AG04449 (cell line): ENCODE data around the gene GPR146.

Source experiments
- CTCF ChIA-PET: fragments of 350-600 bp; formaldehyde crosslinking; extraction: SDS; loops from one replicate; lab custom pipeline; 2021; ENCODE audit warnings: antibody characterized with exemption; lab: Yijun Ruan, JAX
- POLR2A ChIA-PET: fragments of 400-600, 350-600 bp; formaldehyde crosslinking; extraction: SDS; loops from one replicate; lab custom pipeline; 2020; ENCODE audit warnings: antibody characterized with exemption, inconsistent platforms; lab: Yijun Ruan, JAX
- DNase-seq: peaks from one replicate; pipeline ENCODE4 v3.0.0-alpha.2; 2010; ENCODE audit warnings: low read depth, low spot score
- H3K4me3 ChIP-seq: 2 replicates; pipeline ENCODE4 v1.5.1; 2011; ENCODE audit warnings: low read depth, mild to moderate bottlenecking, control low read depth, low read length
- CTCF ChIP-seq: IDR thresholded peaks from one replicate; pipeline ENCODE4 v1.5.1; 2011; ENCODE audit warnings: mild to moderate bottlenecking, moderate library complexity, low read length, control low read depth, inconsistent platforms; ENCODE audit not compliant: insufficient read depth; ENCODE audit errors: missing control alignments

The GPR146 gene

DNA sequence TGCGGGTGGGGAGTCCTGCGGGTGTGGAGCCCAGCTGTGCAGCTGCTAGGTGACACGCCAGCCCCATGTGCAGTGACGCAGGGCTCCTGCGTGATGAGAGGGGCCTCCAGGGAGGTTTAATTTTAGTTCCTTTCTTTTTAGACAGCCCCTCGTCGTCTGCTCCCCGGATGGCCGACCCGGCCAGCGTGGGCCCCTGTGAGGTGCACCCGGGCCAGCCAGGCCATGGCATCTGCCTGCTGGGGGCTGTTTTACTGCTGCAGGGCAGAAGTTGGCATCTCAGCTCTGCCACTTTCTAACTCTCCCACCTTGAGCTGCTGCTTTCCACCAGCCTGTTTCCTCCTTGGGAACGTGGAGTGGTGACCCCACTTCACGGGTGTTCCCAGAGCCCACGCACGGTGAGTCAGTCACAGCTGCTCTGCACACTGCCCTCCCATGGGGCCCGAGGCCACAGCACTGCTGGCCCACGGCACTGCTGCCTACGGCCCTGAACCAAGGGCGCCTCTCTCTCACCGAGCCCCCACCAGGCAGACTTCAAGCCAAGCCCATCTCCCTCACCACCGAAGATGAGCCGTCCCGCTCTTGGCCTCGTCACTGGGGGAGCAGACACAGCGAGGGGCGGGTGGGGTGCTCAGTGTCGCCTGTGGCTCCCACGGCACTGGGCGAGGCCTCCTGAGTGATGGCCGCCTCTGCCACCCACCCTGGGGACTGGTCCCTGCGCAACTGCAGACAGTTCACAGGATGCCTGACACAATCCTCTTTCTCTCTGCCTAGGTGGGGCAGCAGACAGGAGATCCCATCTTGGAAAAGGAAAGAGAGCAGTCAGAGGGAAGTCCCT is 40.1 kb upstream of the GPR146 start:
- ChIA-PET CTCF (interaction anchor here (1.4 to 3.2 kb wide), 2 partner anchors 11 to 16 kb away, joined by 6 to 34 read pairs; no protein-coding TSS in a partner anchor), POLR2A (no interaction called here)
- no peak overlapping the region for H3K4me3 ChIP-seq
- no peak for TF ChIP-seq CTCF
- no peak for DNase-seq

- POLR2A ChIA-PET, result no interaction called here
- no peak for TF ChIP-seq CTCF
- H3K4me3 ChIP-seq, result no peak overlapping the region
- no peak for DNase-seq
- CTCF ChIA-PET, result interaction anchor here (0.9 to 3.2 kb wide), 5 partner anchors 12 to 137 kb away, joined by 3 to 34 read pairs (median 6); no protein-coding TSS in a partner anchor
These were observed 39.0 kb upstream of the GPR146 start for GRCh38 chr7:1005303-1005702.

GRCh38 chr7:1007901-1008300 is 36.4 kb upstream of the GPR146 start:
- no peak for DNase-seq
- no peak for TF ChIP-seq CTCF
- ChIA-PET CTCF (interaction anchor here (0.6 to 2.2 kb wide), 2 partner anchors 12 to 15 kb away, joined by 3 to 18 read pairs; no protein-coding TSS in a partner anchor), POLR2A (no interaction called here)
- no peak overlapping the region for H3K4me3 ChIP-seq

GRCh38 chr7:1008733-1009363 is 35.5 kb upstream of the GPR146 start:
- DNase-seq, result no peak
- POLR2A ChIA-PET, result no interaction called here
- CTCF ChIA-PET, result interaction anchor here (2.2 kb wide), 1 partner anchor 16 kb away, joined by 18 read pairs; no protein-coding TSS in a partner anchor
- TF ChIP-seq CTCF, result no peak
- no peak overlapping the region for H3K4me3 ChIP-seq

GRCh38 chr7:1009747-1010146 is 34.6 kb upstream of the GPR146 start:
- DNase-seq, result no peak
- no peak overlapping the region for H3K4me3 ChIP-seq
- no peak for TF ChIP-seq CTCF
- ChIA-PET CTCF (interaction anchor here (1.1 to 1.5 kb wide), 2 partner anchors 16 to 56 kb away, joined by 3 to 5 read pairs; no protein-coding TSS in a partner anchor), POLR2A (no interaction called here)

DNA sequence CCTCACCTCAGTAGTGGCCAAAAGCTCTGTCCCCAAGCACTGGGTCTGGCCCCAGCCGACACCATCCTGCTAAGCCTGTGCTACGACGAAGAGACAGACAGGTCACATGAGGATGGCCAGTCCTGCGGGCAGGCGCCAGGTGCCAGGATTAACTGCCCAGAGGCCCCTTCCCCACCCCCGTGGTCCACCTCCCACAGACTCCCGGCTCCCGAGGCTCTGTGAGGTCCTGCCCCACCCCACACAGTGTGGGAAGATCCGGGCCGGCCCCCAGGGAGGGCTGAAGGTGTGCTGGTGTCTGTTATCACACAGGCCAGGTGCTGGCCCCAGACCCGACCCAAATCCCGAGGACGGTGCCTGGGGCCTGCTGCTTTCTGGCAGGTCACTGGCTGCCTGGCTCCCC is 34.1 kb upstream of the GPR146 start:
- ChIA-PET POLR2A (no interaction called here), CTCF (interaction anchor here (1.1 to 1.5 kb wide), 2 partner anchors 17 to 55 kb away, joined by 3 to 5 read pairs; no protein-coding TSS in a partner anchor)
- no peak overlapping the region for H3K4me3 ChIP-seq
- no peak for DNase-seq
- TF ChIP-seq CTCF, result no peak
